Stomach (tissue), 9 donors: ENCODE data around the gene SARDH. TPM values are rescaled to one million over a fixed set of nuclear protein-coding genes. Genes with fewer than 3 reads are reported as not detected.

Experiments
- DNase-seq, 2 donors: peaks; one replicate each; pipeline versions ENCODE4 v3.0.0 to v3.0.0-alpha.2; 2013 to 2019
- H3K27ac ChIP-seq, 5 donors: fragments of 200-600 bp in 4 of 5; sonication (generic) in 4 of 5; one replicate each; pipeline ENCODE4 v1.5.1; 2013 to 2019; ENCODE audit warnings: mild to moderate bottlenecking in 1 of 5, moderate library complexity in 1 of 5
- H3K27me3 ChIP-seq, 3 donors: fragments of 200-600 bp; sonication (generic); one replicate each; pipeline ENCODE4 v1.5.1; 2017 to 2019; ENCODE audit warnings: mixed run types in 1 of 3
- H3K36me3 ChIP-seq, 4 donors: fragments of 200-600 bp; sonication (generic); 1 replicate in 3 of 4; 2 replicates in 1 of 4; pipeline ENCODE4 v1.5.1; 2016 to 2019
- H3K4me1 ChIP-seq, 4 donors: fragments of 200-600 bp; sonication (generic); one replicate each; pipeline ENCODE4 v1.5.1; 2016 to 2019
- H3K4me3 ChIP-seq, 4 donors: fragments of 200-600 bp; sonication (generic) in 3 of 4; one replicate each; pipeline ENCODE4 v1.5.1; 2016 to 2019; ENCODE audit warnings: mild to moderate bottlenecking in 1 of 4
- H3K9me3 ChIP-seq, 4 donors: fragments of 200-600 bp; sonication (generic); one replicate each; pipeline ENCODE4 v1.5.1; 2016 to 2019
- EP300 ChIP-seq: sonication (generic); formaldehyde crosslinking; IDR thresholded peaks from one replicate; pipeline ENCODE4 v1.6.1; 2017; ENCODE audit warnings: antibody characterized with exemption
- POLR2A ChIP-seq, 4 donors: fragments of 450-650 bp; IDR thresholded peaks; one replicate each; pipeline ENCODE4 v1.6.1; 2016; ENCODE audit warnings: antibody characterized with exemption in 4 of 4, control low read depth in 2 of 4, mild to moderate bottlenecking in 1 of 4, moderate library complexity in 1 of 4
- POLR2AphosphoS5 ChIP-seq, 3 donors: sonication (generic); formaldehyde crosslinking; IDR thresholded peaks; one replicate each; pipeline ENCODE4 v1.6.1; 2016; ENCODE audit warnings: antibody characterized with exemption in 3 of 3
- WGBS, 5 donors: extraction: QIAGEN DNeasy Blood & Tissue Kit in 3 of 5; methylation state at CpG; one replicate each; pipeline versions ENCODE4 v1.1.5 to v1.1.7; 2013 to 2018; 5-methylcytosine and 5-hydroxymethylcytosine counted together
- intact Hi-C: fragments of 100-400 bp; cut with DNase I; formaldehyde crosslinking; loops from one replicate; pipeline ENCODE4 v1.15.1; 2023; ENCODE audit warnings: low total_unique reads
- polyA plus RNA-seq, 3 donors: library from polyadenylated mRNA; stranded (reverse); fragments of 200-250 nt; gene quantifications; one replicate each; pipeline ENCODE4 v1.2.3, GENCODE V29; 2013
- total RNA-seq, 5 donors: library from RNA; depleted of rRNA; stranded (reverse); fragments of >200 nt; gene quantifications; one replicate each; pipeline versions ENCODE4 v1.1.0 to v1.2.3, GENCODE V29; 2014 to 2016
- TF ChIP-seq, protein P1 (sequence below), 7 experiments: fragments of 450-650 bp in 4 of 7; fragments of 200-600 bp in 3 of 7; sonication (generic) in 3 of 7; IDR thresholded peaks; one replicate each; pipeline ENCODE4 v1.5.1; 2016 to 2019; ENCODE audit warnings: antibody characterized with exemption in 7 of 7, control low read depth in 2 of 7, mild to moderate bottlenecking in 1 of 7
- donor health status: healthy with polysubstance abuse.
- donor health status: Bipolar disorder and iron deficiency.
- donor health status: healthy.

Gene SARDH
- total and polyA plus RNA-seq, 8 donors = 0.76 to 15.2 (median 2.6) TPM; not detected in 1

DNA sequence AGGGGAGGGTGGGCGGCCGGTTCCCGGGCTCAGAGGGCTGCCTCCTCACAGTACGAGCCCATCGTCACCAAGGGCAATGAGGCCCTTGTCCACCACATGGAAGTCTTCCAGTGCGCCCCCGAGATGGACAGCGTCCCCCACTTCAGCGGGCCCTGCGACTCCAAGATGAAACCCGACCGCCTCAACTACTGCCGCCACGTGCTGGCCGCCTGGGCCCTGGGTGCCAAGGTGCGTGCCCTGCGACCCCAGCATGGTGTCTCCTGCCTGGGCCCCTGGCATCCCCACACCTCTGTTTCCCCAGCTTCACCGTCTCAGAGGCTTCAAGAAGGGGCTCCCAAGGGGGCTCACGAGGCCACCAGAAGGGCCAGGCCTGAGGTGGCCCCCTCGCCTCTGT lies 94.8 kb downstream of the SARDH start:
- DNase-seq = no peak
- no peak overlapping the region for H3K27ac ChIP-seq
- no peak for TF ChIP-seq POLR2A (IDR thresholded peaks at IDR 0.05)
- TF ChIP-seq, protein P1, sequence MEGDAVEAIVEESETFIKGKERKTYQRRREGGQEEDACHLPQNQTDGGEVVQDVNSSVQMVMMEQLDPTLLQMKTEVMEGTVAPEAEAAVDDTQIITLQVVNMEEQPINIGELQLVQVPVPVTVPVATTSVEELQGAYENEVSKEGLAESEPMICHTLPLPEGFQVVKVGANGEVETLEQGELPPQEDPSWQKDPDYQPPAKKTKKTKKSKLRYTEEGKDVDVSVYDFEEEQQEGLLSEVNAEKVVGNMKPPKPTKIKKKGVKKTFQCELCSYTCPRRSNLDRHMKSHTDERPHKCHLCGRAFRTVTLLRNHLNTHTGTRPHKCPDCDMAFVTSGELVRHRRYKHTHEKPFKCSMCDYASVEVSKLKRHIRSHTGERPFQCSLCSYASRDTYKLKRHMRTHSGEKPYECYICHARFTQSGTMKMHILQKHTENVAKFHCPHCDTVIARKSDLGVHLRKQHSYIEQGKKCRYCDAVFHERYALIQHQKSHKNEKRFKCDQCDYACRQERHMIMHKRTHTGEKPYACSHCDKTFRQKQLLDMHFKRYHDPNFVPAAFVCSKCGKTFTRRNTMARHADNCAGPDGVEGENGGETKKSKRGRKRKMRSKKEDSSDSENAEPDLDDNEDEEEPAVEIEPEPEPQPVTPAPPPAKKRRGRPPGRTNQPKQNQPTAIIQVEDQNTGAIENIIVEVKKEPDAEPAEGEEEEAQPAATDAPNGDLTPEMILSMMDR (IDR thresholded peaks at IDR 0.05) = no peak
- TF ChIP-seq POLR2AphosphoS5 (IDR thresholded peaks at IDR 0.05) = no peak
- no peak for TF ChIP-seq EP300
- H3K36me3 ChIP-seq = no peaks in the 10 kb centered on the region
- H3K27me3 ChIP-seq = peaks cover 0 to 44% (median under 1%) of the 10 kb centered on the region in 3 donors
- no peak overlapping the region for H3K4me3 ChIP-seq
- no peaks in the 10 kb centered on the region for H3K4me1 ChIP-seq
- H3K9me3 ChIP-seq = no peaks in the 10 kb centered on the region
- WGBS, 5 donors = 86 to 90% (median 89%) methylated on average over 13 to 20 of the region's 20 CpGs
- intact Hi-C loops = no loop called here

DNA sequence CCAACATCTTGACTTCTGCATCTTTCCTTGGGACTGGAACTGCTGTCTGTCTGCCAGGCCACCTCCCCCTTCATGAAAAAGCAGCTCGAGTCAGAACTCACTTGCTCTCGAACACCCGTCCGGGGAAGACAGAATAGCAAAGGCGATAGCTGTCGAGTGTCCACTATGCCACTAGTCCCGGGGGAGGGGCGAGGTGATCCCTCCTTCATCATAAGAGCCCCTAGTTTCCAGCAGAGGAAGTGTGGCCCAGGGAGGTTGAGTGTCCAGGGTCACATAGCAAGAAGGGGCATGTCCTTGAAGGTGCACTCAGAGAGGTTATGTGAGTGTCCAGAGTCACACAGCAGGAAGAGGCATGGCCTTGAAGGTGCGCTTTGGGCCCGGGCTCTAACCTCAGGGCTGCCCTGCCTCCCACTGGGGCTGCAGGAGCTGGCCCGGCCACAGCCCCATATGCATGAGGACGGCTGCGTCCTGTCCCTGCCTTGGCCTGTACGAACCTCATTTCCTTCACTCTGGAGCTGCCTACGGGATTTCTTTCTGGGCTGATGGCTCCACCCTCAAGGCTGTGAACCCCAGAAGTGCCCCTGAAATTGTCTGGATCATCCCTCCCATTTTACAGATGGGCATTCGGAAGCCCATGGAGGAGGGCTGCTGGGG lies 95.3 kb downstream of the SARDH start:
- 68 to 87% (median 69%) methylated on average over 12 to 16 of the region's 16 CpGs for WGBS, 5 donors
- intact Hi-C loops = no loop called here
- H3K4me3 ChIP-seq = no peak overlapping the region

DNA sequence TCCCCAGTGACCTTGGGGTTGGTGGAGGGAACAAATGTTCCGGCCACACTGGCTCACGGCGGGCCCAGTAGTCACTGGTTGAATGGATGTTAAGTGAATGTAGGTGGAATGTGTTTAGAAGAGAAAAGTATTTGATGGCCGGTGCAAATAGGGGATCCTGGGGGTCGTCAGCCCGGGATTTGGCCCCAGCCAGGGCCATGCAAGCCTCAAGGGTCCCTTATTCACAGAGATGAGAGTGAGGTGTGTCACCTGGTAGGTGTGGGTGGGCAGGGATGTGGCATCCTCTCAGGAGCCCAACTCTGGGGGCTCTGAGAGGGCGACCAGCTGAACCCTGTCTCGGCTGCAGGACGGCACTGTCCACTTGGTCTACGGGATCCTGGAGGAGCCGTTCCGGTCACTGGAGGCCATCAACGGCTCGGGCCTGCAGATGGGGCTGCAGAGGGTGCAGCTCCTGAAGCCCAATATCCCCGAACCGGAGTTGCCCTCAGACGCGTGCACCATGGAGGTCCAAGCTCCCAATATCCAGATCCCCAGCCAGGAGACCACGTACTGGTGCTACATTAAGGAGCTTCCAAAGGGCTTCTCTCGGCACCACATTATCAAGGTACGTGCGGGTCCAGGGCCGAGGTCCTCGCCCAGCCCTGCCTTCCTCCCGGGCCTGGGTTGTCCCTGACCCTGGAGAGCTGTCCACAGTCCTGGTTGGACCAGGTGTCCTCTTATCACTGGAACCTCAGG lies 96.1 kb downstream of the SARDH start:
- H3K36me3 ChIP-seq = no peaks in the 10 kb centered on the region
- no peak overlapping the region for H3K4me3 ChIP-seq
- WGBS, 5 donors = 84 to 86% (median 86%) methylated on average over 18 to 25 of the region's 25 CpGs
- no peaks in the 10 kb centered on the region for H3K9me3 ChIP-seq
- TF ChIP-seq EP300 (no peak), POLR2A (IDR thresholded peaks at IDR 0.05) (no peak), POLR2AphosphoS5 (IDR thresholded peaks at IDR 0.05) (no peak)
- TF ChIP-seq, protein P1 (IDR thresholded peaks at IDR 0.05) = no peak
- intact Hi-C loops = no loop called here
- no peaks in the 10 kb centered on the region for H3K4me1 ChIP-seq
- peaks cover 0 to 31% (median 0%) of the 10 kb centered on the region in 3 donors for H3K27me3 ChIP-seq
- DNase-seq = no peak
- no peak overlapping the region for H3K27ac ChIP-seq

More for the DNA sequence above, 95.3 kb downstream of the SARDH start:
- Histone ChIP-seq H3K27me3 (peaks cover 0 to 39% (median 0%) of the 10 kb centered on the region in 3 donors), H3K9me3 (no peaks in the 10 kb centered on the region), H3K36me3 (no peaks in the 10 kb centered on the region), H3K27ac (no peak overlapping the region), H3K4me1 (no peaks in the 10 kb centered on the region)
- DNase-seq = no peak
- TF ChIP-seq, protein P1 (IDR thresholded peaks at IDR 0.05) = no peak

DNA sequence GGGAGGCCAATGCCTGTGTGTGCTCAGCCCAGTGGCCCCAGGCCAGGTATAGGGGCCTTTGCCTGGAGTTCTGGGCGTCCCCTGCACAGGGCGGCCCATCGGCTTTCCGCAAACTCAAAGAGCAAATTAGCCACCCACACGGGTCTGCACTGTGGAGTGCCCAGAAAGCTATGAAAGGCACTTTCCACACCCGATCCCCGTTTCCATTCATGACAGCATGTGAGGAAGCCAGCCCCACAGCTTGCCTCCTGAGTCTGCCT lies 96.8 kb downstream of the SARDH start:
- no peak overlapping the region for H3K27ac ChIP-seq
- H3K9me3 ChIP-seq = no peaks in the 10 kb centered on the region
- H3K4me1 ChIP-seq = no peaks in the 10 kb centered on the region
- WGBS, 5 donors = 76 to 86% (median 81%) methylated on average over 7 of the region's 7 CpGs
- DNase-seq = no peak
- no peak for TF ChIP-seq POLR2AphosphoS5 (IDR thresholded peaks at IDR 0.05)
- peaks cover 0 to 25% (median 0%) of the 10 kb centered on the region in 3 donors for H3K27me3 ChIP-seq
- intact Hi-C loops = no loop called here
- H3K36me3 ChIP-seq = no peaks in the 10 kb centered on the region
- H3K4me3 ChIP-seq = no peak overlapping the region
